ENCODE results near the gene PPP1R36.

DNA sequence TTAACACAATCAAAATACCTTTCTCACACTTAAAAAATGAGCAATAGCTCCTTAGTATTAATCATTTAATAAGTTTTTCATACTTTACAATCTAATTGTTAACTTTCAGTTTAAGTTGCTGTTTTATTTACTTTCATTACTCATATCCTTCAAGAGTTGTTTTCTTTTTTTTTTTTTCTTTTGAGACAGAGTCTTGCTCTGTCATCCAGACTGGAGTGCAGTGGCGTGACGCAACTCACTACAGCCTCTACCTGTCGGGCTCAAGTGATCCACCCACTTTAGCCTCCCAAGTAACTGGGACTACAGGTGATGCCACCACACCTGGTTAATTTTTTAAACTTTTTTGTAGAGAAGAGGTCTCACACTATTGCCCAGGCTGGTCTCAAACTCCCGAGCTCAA is 29.1 kb upstream of the PPP1R36 start:
- TF ChIP-seq ELF4 (IDR thresholded peaks at IDR 0.05) (no peak), PKNOX1 (IDR thresholded peaks at IDR 0.05) (no peak), L3MBTL2 (conservative IDR thresholded peaks at IDR 0.05) (no peak), FOXK2 (IDR thresholded peaks at IDR 0.05) (no peak), ZNF384 (IDR thresholded peaks at IDR 0.05) (no peak)

All from HEK293T (cell line).